ENCODE measurements around the gene CD2BP2.

CD2BP2 gene

DNA sequence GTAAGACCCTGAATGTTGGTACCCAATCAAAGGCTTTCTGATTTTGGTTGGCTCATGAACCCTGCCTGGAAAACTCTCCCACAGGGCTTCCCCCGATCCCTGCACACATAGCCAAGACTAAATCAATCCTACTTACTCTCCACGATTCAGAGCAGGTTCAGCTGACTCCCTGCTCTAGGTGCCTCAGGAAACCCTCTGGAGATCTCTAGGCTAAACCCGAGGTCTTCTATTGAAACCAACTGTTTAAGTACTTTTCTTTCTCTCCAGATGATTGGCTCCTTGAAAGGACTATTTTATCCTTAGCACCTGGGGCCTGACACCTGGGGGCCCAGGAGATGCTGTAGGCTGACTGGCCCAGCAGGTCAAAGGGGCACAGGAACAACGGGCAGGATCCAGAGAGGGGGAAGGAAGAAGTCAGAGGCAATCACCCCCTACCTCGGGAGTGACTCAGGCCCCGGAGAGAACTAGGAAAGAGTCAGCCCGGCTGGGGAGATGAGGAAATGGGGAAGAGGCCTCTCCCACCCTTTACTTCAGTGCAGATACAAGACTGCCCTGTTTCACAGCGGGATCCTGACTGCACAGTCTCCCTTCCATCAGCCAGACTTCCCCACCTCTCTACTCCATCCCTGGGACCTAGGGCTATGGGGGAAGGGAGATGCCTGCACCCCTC, 13.1 kb upstream of the CD2BP2 start:
- peak overlapping the region; percentile 65 to 72 (median 68) for H3K27ac Mint-ChIP-seq
- no peaks in the 10 kb centered on the region for H3K27me3 Mint-ChIP-seq (ENCODE audit: low read depth)
- no peaks in the 10 kb centered on the region for H3K9me3 Mint-ChIP-seq
- TF ChIP-seq CTCF (IDR thresholded peaks at IDR 0.05; ENCODE audit: unreplicated experiment in 3 of 3) = no peak
- peaks cover 30% of the 10 kb centered on the region for H3K36me3 Mint-ChIP-seq (ENCODE audit: low read depth)
- H3K4me3 Mint-ChIP-seq = peak overlapping the region; percentile 91 to 94 (median 92)
- H3K4me1 Mint-ChIP-seq = peaks cover 43% of the 10 kb centered on the region

- Mint-ChIP-seq H3K27me3 (ENCODE audit: low read depth) (no peaks in the 10 kb centered on the region), H3K4me1 (peaks cover 37% of the 10 kb centered on the region), H3K36me3 (ENCODE audit: low read depth) (peaks cover 35% of the 10 kb centered on the region), H3K4me3 (peak overlapping the region; percentile 91 to 94 (median 92)), H3K27ac (peak overlapping the region in 2 of 3 experiments; percentile 65 to 72), H3K9me3 (no peaks in the 10 kb centered on the region)
- no peak for TF ChIP-seq CTCF (IDR thresholded peaks at IDR 0.05; ENCODE audit: unreplicated experiment in 3 of 3)
These were observed 12.4 kb upstream of the CD2BP2 start for GRCh38 chr16:30367349-30368009.

- no peak for TF ChIP-seq CTCF (IDR thresholded peaks at IDR 0.05; ENCODE audit: unreplicated experiment in 3 of 3)
- peaks cover 39% of the 10 kb centered on the region for H3K36me3 Mint-ChIP-seq (ENCODE audit: low read depth)
- H3K4me3 Mint-ChIP-seq = peak overlapping the region; percentile 91 to 94 (median 92)
- no peaks in the 10 kb centered on the region for H3K27me3 Mint-ChIP-seq (ENCODE audit: low read depth)
- no peak overlapping the region for H3K27ac Mint-ChIP-seq
- H3K9me3 Mint-ChIP-seq = no peaks in the 10 kb centered on the region
- H3K4me1 Mint-ChIP-seq = peaks cover 36% of the 10 kb centered on the region
These were observed 11.4 kb upstream of the CD2BP2 start for GRCh38 chr16:30366511-30366910.

DNA sequence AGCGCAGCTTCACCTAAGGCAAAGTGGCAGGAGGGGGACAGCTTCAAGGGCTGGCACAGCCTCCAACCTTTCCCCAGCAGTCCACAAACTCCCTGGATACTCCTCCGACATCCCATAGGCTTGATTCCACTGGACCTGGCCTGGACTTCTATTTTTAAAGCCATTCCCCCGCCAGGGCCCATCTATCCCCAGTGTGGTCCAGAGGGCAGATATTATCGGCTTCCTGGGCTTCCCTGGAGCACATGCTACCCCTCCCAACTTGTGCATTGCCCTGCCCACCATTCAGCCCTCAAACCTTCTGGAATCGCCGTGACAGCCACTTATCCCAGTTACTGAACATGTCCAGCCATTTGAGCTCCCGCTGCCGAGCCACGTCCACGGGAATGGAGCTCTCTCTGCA, 10.1 kb upstream of the CD2BP2 start:
- no peak for TF ChIP-seq CTCF (IDR thresholded peaks at IDR 0.05; ENCODE audit: unreplicated experiment in 3 of 3)
- peaks cover 30% of the 10 kb centered on the region for H3K4me1 Mint-ChIP-seq

DNA sequence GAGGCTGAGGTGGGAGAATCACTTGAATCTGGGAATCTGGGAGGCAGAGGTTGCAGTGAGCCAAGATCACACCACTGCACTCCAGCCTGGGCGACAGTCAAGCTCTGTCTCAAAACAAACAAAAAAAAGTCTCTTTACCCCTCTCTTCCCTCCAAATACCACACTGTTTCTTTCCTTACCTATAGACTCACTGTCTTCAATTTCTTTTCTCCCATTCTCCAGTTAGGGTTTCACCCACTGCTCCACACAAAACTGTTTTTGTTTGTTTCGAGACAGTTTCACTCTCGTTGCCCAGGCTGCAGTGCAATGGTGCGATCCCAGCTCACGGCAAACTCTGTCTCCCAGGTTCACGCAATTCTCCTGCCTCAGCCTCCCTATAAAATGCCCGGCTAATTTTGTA, 6.1 kb upstream of the CD2BP2 start:
- H3K9me3 Mint-ChIP-seq = no peaks in the 10 kb centered on the region
- peaks cover 51% of the 10 kb centered on the region for H3K36me3 Mint-ChIP-seq (ENCODE audit: low read depth)
- H3K27ac Mint-ChIP-seq = no peak overlapping the region
- peaks cover 10% of the 10 kb centered on the region for H3K4me1 Mint-ChIP-seq
- no peak for TF ChIP-seq CTCF (IDR thresholded peaks at IDR 0.05; ENCODE audit: unreplicated experiment in 3 of 3)
- no peaks in the 10 kb centered on the region for H3K27me3 Mint-ChIP-seq (ENCODE audit: low read depth)
- H3K4me3 Mint-ChIP-seq = peak overlapping the region in 1 of 3 experiments; percentile 26

More for the DNA sequence above, 10.1 kb upstream of the CD2BP2 start:
- Mint-ChIP-seq H3K4me3 (peak overlapping the region in 1 of 3 experiments; percentile 25), H3K27me3 (ENCODE audit: low read depth) (no peaks in the 10 kb centered on the region), H3K9me3 (no peaks in the 10 kb centered on the region), H3K36me3 (ENCODE audit: low read depth) (peaks cover 50% of the 10 kb centered on the region), H3K27ac (no peak overlapping the region)

- H3K9me3 Mint-ChIP-seq = no peaks in the 10 kb centered on the region
- H3K27ac Mint-ChIP-seq = no peak overlapping the region
- H3K27me3 Mint-ChIP-seq (ENCODE audit: low read depth) = no peaks in the 10 kb centered on the region
- TF ChIP-seq CTCF (IDR thresholded peaks at IDR 0.05; ENCODE audit: unreplicated experiment in 3 of 3) = no peak
- H3K36me3 Mint-ChIP-seq (ENCODE audit: low read depth) = peaks cover 46% of the 10 kb centered on the region
- no peak overlapping the region for H3K4me3 Mint-ChIP-seq
- H3K4me1 Mint-ChIP-seq = peaks cover 11% of the 10 kb centered on the region
These were observed 4.7 kb upstream of the CD2BP2 start for GRCh38 chr16:30359871-30360170.

Measured in nephron (organoid).